Measurements from ENCODE around the gene THSD7A. TPM values are rescaled to one million over a fixed set of nuclear protein-coding genes. Genes with fewer than 3 reads are reported as not detected.

Gene THSD7A
- total and polyA plus RNA-seq, 2 of the 8 experiments (the other 6 are each of a cell fraction or from before 2014, with no cell fraction given): 0.44 to 1.2 TPM

DNA sequence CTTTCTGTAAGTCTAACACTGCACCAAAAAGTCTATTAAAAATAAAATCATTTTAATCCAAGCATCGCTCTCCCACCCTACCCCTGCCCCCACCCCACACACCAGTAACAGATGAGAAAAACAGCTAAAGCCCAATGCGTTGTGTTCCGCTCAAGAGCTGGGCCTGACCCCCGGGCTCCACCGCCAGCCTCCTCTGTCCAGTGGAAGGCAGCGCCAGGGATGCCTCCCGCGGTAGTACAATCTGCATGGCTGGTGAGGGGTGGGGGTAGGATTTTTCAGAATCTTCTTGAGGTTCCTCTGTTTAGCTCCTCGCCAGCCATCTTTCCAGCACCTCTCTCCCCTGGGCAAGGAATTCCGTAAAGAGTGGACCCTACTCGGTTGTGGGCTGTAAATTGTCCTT lies 12.1 kb downstream of the THSD7A start:
- POLR2A ChIA-PET (ENCODE audit: partially characterized antibody): no interaction called here
- CTCF ChIA-PET (ENCODE audit: partially characterized antibody): interaction anchor here (1.1 kb wide), 1 partner anchor 10 kb away, joined by 3 read pairs; no protein-coding TSS in a partner anchor

More for the DNA sequence above, 12.1 kb downstream of the THSD7A start:
- no peak for DNase-seq (ENCODE audit: low read depth in 1 of 2, low spot score in 2 of 2)
- Histone ChIP-seq H4K91ac (replicated peaks; ENCODE audit: insufficient read length, low read length) (no peak overlapping the region), H3K23ac (ENCODE audit: insufficient read length) (no peak overlapping the region), H2AFZ (ENCODE audit: low read length) (no peak overlapping the region), H3K79me1 (ENCODE audit: low read depth, low read length) (no peaks in the 10 kb centered on the region), H3K4me3 (ENCODE audit: extremely low read depth in 1 of 4, insufficient read depth in 2 of 4, low read depth in 3 of 4, low read length in 4 of 4) (no peak overlapping the region), H3K9me3 (ENCODE audit: insufficient read depth in 2 of 2, low read depth in 1 of 2, low read length in 1 of 2) (no peaks in the 10 kb centered on the region), H3K4ac (replicated peaks; ENCODE audit: insufficient read length, low read depth, low read length) (no peak overlapping the region), H3K27me3 (replicated peaks in 1 of 4; ENCODE audit: control insufficient read depth in 3 of 4, extremely low read depth in 1 of 4, insufficient read depth in 3 of 4, low read length in 3 of 4) (no peaks in the 10 kb centered on the region), H3K4me2 (ENCODE audit: insufficient read depth in 1 of 2, low read depth in 2 of 2, low read length in 2 of 2) (no peak overlapping the region), H3K27ac (ENCODE audit: low read depth, low read length) (no peak overlapping the region), H2AK5ac (ENCODE audit: low read depth, low read length) (no peak overlapping the region), H3K36me3 (ENCODE audit: control insufficient read depth in 2 of 4, insufficient read depth in 4 of 4, low read length in 3 of 4) (no peaks in the 10 kb centered on the region), H2BK15ac (ENCODE audit: low read length) (no peak overlapping the region), H2BK12ac (ENCODE audit: low read depth, low read length) (no peak overlapping the region), H3K4me1 (replicated peaks in 1 of 4; ENCODE audit: control insufficient read depth in 3 of 4, insufficient read depth in 4 of 4, low read length in 3 of 4) (peaks cover 0 to 5% (median 2%) of the 10 kb centered on the region in 4 experiments; a peak in 3 of 7 replicates), H2BK20ac (ENCODE audit: low read length) (no peak overlapping the region), H3K56ac (replicated peaks; ENCODE audit: insufficient read length, low read depth, low read length) (no peak overlapping the region), H3K23me2 (ENCODE audit: low read depth, low read length) (peaks cover 2% of the 10 kb centered on the region; the same call in 1 of the 2 replicates), H4K8ac (ENCODE audit: extremely low read depth, insufficient read depth, low read length) (no peak overlapping the region), H2BK120ac (replicated peaks; ENCODE audit: low read depth, low read length) (no peak overlapping the region), H4K20me1 (replicated peaks in 1 of 2; ENCODE audit: control insufficient read depth in 1 of 2, insufficient read depth in 2 of 2, low read length in 2 of 2) (no peaks in the 10 kb centered on the region), H3K18ac (ENCODE audit: extremely low read depth, low read length) (no peak overlapping the region), H2BK5ac (ENCODE audit: low read depth, low read length) (no peak overlapping the region), H3K14ac (ENCODE audit: insufficient read length) (no peak overlapping the region), H3K79me2 (ENCODE audit: control insufficient read depth in 1 of 2, insufficient read depth in 2 of 2, low read length in 2 of 2) (no peaks in the 10 kb centered on the region), H3K9ac (replicated peaks in 1 of 4; ENCODE audit: extremely low read depth in 1 of 4, low read depth in 3 of 4, low read length in 3 of 4) (no peak overlapping the region), H4K5ac (ENCODE audit: insufficient read length, low read depth, low read length) (no peak overlapping the region)
- TF ChIP-seq TCF12 (IDR thresholded peaks at IDR 0.05; ENCODE audit: low read depth, low read length): no peak
- no peak for TF ChIP-seq POLR2A (IDR thresholded peaks at IDR 0.05; ENCODE audit: control extremely low read depth in 1 of 2, low read depth in 2 of 2, low read length in 2 of 2)
- 91% methylated on average over 11 of the region's 11 CpGs; no CpG with 5 or more reads in 1 of the 2 experiments for WGBS, 2 experiments (ENCODE audit: extremely low coverage in 1 of 2, insufficient coverage in 1 of 2, insufficient read length in 1 of 2, insufficient replicate concordance in 2 of 2, low coverage in 1 of 2, low lambda C conversion rate in 2 of 2, missing lambda C conversion rate in 1 of 2)
- no peak for FAIRE-seq

Data from H1 (cell line).